GM15510 (cell line): Measurements from ENCODE around the gene MTHFD1L.

Source experiments
- POLR2A ChIP-seq: IDR thresholded peaks from 3 replicates; pipeline ENCODE4 v1.6.1; 2011; ENCODE audit warnings: borderline replicate concordance; ENCODE audit not compliant: insufficient read length; ENCODE audit errors: extremely low read depth

Gene MTHFD1L

DNA sequence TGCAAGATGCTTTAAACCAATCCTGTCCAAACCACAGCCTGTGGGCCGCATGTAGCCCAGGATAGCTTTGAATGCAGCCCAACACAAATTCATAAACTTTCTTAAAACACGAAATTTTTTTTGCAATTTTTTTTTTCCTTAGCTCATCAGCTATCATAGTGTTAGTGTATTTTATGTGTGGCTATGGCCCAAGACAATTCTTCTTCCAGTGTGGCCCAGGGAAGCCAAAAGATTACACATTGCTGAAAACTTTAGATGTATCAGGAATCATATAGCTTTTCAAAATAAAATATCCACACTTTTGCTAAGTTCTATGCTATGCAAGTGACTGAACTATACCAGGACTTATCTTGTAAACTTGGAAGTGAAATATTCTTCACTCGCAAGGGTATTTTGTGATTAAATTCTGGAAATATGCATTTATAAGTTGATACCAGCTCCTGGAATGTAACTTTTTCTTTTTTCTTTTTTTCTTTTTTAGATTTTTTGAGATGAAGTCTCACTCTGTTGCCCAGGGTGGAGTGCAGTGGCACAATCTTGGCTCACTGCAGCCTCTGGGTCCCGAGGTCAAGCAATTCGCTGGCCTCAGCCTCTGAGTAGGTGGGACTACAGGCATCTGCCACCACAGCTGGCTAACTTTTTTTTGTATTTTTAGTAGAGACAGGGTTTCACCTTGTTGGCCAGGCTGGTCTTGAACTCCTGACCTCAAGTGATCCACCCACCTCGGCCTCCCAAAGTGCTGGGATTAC, 49.8 kb downstream of the MTHFD1L start:
- no peak for TF ChIP-seq POLR2A

DNA sequence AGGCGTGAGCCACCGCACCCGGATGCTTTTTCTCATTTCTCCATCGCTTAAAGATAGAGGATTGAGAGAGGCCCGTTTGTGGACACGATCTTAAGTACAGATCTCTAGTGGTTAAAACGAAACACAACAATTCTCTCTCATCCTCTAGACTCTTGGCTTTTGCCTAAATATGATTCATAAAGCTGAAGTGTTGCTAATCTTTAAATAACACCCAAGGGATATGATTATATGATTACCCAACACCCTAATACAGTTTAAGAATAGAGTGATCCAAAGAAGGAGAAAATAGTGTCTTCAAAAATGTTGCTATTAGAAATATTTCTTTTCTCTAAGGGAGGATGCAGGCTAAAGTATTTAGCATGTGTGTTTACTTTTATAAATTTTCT, 50.4 kb downstream of the MTHFD1L start:
- no peak for TF ChIP-seq POLR2A

DNA sequence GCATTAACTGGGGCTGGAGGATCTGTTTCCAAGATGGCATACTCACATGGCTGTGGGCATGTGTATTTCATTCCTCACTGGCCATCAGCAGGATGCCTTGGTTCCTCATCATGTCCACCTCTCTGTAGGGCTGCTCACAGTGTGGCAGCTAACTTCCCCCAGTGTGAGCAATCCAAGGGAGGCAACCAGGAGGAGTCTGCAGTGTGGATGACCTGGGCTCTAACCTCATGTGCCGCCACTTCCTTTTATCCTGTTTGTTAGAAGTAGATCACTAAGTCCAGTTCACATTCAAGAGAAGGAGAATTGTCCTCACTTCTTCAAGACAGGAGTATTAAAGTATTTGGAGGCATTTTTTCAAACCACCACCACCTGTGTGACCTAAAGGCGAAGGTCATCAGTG, 54.4 kb downstream of the MTHFD1L start:
- TF ChIP-seq POLR2A: no peak

- no peak for TF ChIP-seq POLR2A
Observed at GRCh38 chr6:150922137-150922536, 56.6 kb downstream of the MTHFD1L start.

DNA sequence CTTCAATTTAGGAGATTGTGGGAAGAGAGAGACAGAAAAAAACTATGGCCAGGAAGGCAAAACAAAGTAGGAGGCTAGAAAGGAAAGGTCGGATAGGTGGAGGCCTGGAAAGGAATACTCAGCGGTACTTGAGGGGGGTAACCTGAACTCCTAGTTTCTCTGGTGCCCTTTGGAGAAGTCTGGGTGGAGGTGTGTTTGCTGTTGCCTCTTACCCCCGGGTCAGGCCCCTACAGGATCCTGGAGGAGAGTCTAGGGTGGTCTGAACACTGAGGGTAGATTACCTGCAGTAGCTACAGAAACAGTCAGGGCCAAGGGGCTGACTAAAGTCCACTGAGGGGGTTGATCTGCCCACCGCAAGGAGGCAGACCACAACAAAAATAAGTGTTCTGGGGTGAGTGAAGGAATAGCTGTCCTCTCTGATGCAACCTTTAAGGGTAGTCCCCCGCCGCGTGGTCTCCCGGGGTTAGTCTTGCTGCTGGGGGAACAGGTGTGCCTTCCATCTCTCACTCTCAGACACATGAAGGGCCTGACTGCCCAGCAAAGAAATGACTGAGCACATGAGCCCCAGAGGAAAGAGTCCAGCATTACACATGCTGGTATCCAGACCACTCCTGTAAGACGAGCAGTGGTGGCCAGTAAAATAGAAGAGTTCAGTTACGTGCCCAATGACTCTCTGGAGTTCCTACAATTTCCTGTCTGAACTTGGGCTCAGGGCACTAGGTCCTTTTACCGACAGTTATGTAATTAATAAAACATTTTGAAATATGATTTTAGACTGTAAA, 59.5 kb downstream of the MTHFD1L start:
- no peak for TF ChIP-seq POLR2A

DNA sequence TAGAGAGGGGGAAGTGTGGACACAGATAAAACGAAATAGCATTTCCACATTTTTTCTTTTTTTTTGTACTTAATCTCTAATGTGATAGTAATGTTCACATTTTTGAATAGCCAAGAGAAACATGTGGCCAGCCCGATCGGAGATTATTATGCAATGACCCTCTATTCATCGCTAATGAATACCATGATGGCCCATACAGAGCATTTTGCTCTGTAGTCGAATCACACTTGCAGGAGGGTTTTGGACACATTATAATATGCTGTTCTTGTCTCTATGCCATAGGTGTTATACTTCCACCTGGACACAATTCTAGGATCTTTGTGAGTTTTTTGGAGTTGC, 60.1 kb downstream of the MTHFD1L start:
- TF ChIP-seq POLR2A: no peak

GRCh38 chr6:150925976-150926375, 60.5 kb downstream of the MTHFD1L start:
- no peak for TF ChIP-seq POLR2A

GRCh38 chr6:150928882-150929281, 63.4 kb downstream of the MTHFD1L start:
- no peak for TF ChIP-seq POLR2A

- no peak for TF ChIP-seq POLR2A
Observed at GRCh38 chr6:150929416-150929815, 63.9 kb downstream of the MTHFD1L start.

GRCh38 chr6:150930841-150931240, 65.3 kb downstream of the MTHFD1L start:
- no peak for TF ChIP-seq POLR2A

DNA sequence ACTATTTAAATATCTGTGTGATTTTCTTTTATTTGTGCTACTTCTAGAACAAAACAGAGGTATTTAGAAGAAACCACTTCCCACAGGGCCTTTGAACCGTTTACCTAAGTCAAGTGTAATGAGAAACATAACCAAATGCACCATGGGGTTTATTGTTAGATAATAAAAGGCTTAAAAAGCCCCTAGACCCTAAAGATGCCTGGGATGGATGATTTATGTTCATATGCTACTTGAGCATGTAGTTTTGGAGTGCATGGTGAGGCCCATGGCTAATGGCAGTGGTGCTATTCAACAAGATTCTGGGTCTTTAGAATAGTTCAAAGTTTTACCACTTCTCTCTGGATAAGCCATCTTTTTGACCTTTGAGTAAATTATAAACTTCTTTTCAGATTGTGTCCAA, 65.9 kb downstream of the MTHFD1L start:
- TF ChIP-seq POLR2A: no peak

DNA sequence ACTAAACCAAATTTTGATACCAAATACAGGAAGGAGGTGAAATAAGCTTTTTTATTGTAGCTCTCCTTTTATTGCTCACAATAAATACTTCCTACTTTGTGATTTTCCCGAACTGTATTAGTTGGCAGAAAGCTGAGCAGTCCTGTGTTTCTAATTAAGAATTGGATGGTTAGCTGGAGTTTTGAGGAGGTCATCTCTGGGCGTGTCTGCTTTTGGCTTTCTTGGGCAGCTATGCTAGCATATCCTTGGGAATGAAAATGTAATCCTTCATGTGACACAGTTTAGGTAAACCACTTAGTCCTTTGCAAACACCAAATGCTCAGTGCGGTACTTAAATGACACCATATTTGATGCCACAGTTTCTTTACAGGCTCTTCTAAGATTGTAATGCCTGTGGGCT, 67.5 kb downstream of the MTHFD1L start:
- no peak for TF ChIP-seq POLR2A

GRCh38 chr6:150934380-150934779, 68.9 kb downstream of the MTHFD1L start:
- TF ChIP-seq POLR2A: no peak

DNA sequence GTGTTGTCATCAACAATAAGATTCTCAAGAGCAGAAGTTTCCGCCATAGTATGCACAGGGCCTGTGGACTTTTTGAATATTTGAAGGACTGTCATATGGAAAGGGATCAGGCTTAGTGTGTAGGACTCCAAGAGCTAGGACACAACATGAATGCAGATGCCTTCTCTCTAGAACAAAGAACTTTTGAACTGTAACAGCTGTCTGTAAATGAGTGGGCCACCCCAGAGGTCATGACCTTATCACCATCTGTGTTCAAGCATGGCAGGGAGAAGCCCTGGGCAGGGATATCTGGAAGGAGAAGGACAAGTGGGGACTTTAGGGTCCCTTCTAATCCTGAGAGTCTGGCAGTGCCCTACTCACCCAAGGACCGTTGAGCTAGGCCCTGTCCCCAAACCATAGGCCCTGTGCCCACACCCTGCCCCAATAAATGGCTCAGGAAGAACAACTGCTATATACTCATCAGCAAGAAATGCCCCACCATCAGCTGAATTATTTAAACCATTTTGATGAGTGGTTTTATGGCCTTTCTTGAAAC, 70.6 kb downstream of the MTHFD1L start:
- no peak for TF ChIP-seq POLR2A

DNA sequence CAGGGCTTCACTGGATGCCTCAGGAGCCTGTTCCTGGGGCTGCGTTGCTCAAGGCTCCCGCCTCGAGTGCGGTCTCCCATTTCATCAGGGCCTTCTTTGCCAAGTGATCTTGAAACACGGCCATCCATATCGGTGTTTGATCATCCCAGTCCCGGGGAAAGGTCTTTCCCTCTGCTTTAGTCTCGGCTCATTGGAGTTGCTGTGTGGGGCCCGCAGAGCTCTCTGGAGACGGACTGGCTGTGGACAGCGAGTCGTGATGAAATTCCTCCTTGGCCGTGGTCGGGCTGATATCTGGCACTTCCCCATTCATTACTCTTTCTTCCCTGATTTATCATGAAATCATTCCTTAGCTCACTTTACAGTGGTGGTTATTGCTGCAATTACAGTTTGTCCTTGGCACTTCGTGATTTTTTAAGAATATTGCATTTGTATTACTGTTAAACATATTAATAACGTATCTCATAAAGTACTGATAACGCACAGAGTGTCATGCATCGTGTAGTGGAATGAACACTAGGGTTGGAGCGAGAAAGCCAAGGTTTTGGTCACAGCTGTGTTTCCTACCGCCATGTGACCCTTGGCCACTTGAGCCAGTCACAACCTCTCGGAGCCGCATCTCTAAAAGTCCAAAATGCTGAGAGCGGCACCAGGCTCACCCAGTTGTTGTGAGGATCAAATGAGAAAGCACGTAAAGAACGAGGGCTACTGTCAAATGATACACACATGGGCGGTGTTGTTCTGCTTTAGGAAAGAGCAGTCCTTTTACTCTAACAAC, 71.8 kb downstream of the MTHFD1L start:
- no peak for TF ChIP-seq POLR2A
